Ascending aorta (tissue), 2 donors: ENCODE data around the gene ZNF423. TPM values are rescaled to one million over a fixed set of nuclear protein-coding genes. Genes with fewer than 3 reads are reported as not detected.

ENCODE experiments used
- DNase-seq, 2 donors: peaks; one replicate each; pipeline ENCODE4 v3.0.0-alpha.2; 2019; ENCODE audit warnings: low spot score in 2 of 2
- H3K27ac ChIP-seq, 2 donors: fragments of 200-600 bp; sonication (generic); one replicate each; pipeline ENCODE4 v1.5.1; 2016 to 2017; ENCODE audit warnings: mild to moderate bottlenecking in 1 of 2
- H3K27me3 ChIP-seq: fragments of 200-600 bp; sonication (generic); one replicate; pipeline ENCODE4 v1.5.1; 2017
- H3K36me3 ChIP-seq, 2 donors: fragments of 200-600 bp; sonication (generic); one replicate each; pipeline ENCODE4 v1.5.1; 2016
- H3K4me1 ChIP-seq, 2 donors: fragments of 200-600 bp; sonication (generic); one replicate each; pipeline ENCODE4 v1.5.1; 2016 to 2017; ENCODE audit warnings: mild to moderate bottlenecking in 1 of 2
- H3K4me3 ChIP-seq, 2 donors: fragments of 200-600 bp; sonication (generic); one replicate each; pipeline ENCODE4 v1.5.1; 2016 to 2017; ENCODE audit warnings: mild to moderate bottlenecking in 1 of 2
- H3K9me3 ChIP-seq, 2 donors: fragments of 200-600 bp; sonication (generic); one replicate each; pipeline ENCODE4 v1.5.1; 2016
- CTCF ChIP-seq, 3 experiments: fragments of 200-600 bp in 2 of 3; fragments of 450-650 bp in 1 of 3; sonication (generic) in 2 of 3; IDR thresholded peaks; one replicate each; pipeline ENCODE4 v1.5.1; 2016 to 2019; ENCODE audit warnings: antibody characterized with exemption in 3 of 3, mild to moderate bottlenecking in 1 of 3, moderate library complexity in 1 of 3
- intact Hi-C: fragments of 100-400 bp; cut with DNase I; formaldehyde crosslinking; loops from one replicate; pipeline ENCODE4 v1.15.1; 2023
- total RNA-seq: library from RNA; depleted of rRNA; stranded (reverse); fragments of >200 nt; gene quantifications from one replicate; pipeline ENCODE4 v1.1.0, GENCODE V29; 2016

The ZNF423 gene
- total RNA-seq, 1 donor from 2014 or later, result 42.9 TPM

GRCh38 chr16:49546735-49547134, 309.2 kb downstream of the ZNF423 start:
- no peaks in the 10 kb centered on the region for H3K4me1 ChIP-seq
- no peaks in the 10 kb centered on the region for H3K27me3 ChIP-seq
- TF ChIP-seq CTCF (IDR thresholded peaks at IDR 0.05), result no peak
- no peaks in the 10 kb centered on the region for H3K9me3 ChIP-seq
- no peak overlapping the region for H3K27ac ChIP-seq
- DNase-seq, result no peak
- intact Hi-C loops, result no loop called here
- no peak overlapping the region for H3K4me3 ChIP-seq
- H3K36me3 ChIP-seq, result no peaks in the 10 kb centered on the region

GRCh38 chr16:49545741-49546448, 310.0 kb downstream of the ZNF423 start:
- TF ChIP-seq CTCF (IDR thresholded peaks at IDR 0.05), result no peak
- intact Hi-C loops, result no loop called here
- Histone ChIP-seq H3K4me1 (no peaks in the 10 kb centered on the region), H3K27me3 (no peaks in the 10 kb centered on the region), H3K36me3 (no peaks in the 10 kb centered on the region), H3K27ac (no peak overlapping the region), H3K9me3 (no peaks in the 10 kb centered on the region), H3K4me3 (no peak overlapping the region)
- no peak for DNase-seq

- intact Hi-C loops, result no loop called here
- Histone ChIP-seq H3K9me3 (no peaks in the 10 kb centered on the region), H3K27me3 (no peaks in the 10 kb centered on the region), H3K4me1 (no peaks in the 10 kb centered on the region), H3K4me3 (no peak overlapping the region), H3K36me3 (no peaks in the 10 kb centered on the region), H3K27ac (no peak overlapping the region)
- no peak for TF ChIP-seq CTCF (IDR thresholded peaks at IDR 0.05)
- no peak for DNase-seq
Measured at GRCh38 chr16:49545243-49545642, 310.7 kb downstream of the ZNF423 start.

- H3K27ac ChIP-seq, result no peak overlapping the region
Measured at GRCh38 chr16:49544828-49545227, 311.1 kb downstream of the ZNF423 start.

GRCh38 chr16:49543631-49543946, 312.3 kb downstream of the ZNF423 start:
- DNase-seq, result no peak
- Histone ChIP-seq H3K4me3 (no peak overlapping the region), H3K36me3 (no peaks in the 10 kb centered on the region), H3K9me3 (no peaks in the 10 kb centered on the region), H3K27ac (no peak overlapping the region), H3K4me1 (peaks cover 0 to 14% of the 10 kb centered on the region in 2 donors), H3K27me3 (no peaks in the 10 kb centered on the region)
- no peak for TF ChIP-seq CTCF (IDR thresholded peaks at IDR 0.05)
- intact Hi-C loops, result no loop called here

More at GRCh38 chr16:49544828-49545227, 311.1 kb downstream of the ZNF423 start:
- Histone ChIP-seq H3K27me3 (no peaks in the 10 kb centered on the region), H3K36me3 (no peaks in the 10 kb centered on the region), H3K4me1 (peaks cover 0 to 2% of the 10 kb centered on the region in 2 donors), H3K9me3 (no peaks in the 10 kb centered on the region), H3K4me3 (no peak overlapping the region)
- no peak for TF ChIP-seq CTCF (IDR thresholded peaks at IDR 0.05)
- DNase-seq, result no peak
- intact Hi-C loops, result no loop called here
